ENCODE data around the gene ZSWIM6. TPM values are rescaled to one million over a fixed set of nuclear protein-coding genes. Genes with fewer than 3 reads are reported as not detected.

The ZSWIM6 gene
- total RNA-seq, 1 experiment from 2014 or later: 3.4 TPM

- Histone ChIP-seq H3K4me2 (ENCODE audit: low read length) (no peak overlapping the region), H3K9me3 (ENCODE audit: low read length) (no peaks in the 10 kb centered on the region), H3K79me2 (ENCODE audit: low read length) (peaks cover 67% of the 10 kb centered on the region), H3K9me2 (replicated peaks; ENCODE audit: low read length) (no peaks in the 10 kb centered on the region), H3K27ac (ENCODE audit: low read length) (no peak overlapping the region), H3K36me3 (ENCODE audit: low read depth, low read length) (no peaks in the 10 kb centered on the region), H3K4me1 (ENCODE audit: insufficient read depth, low read length) (no peaks in the 10 kb centered on the region), H3K4me3 (ENCODE audit: low read length) (no peak overlapping the region), H3K9ac (ENCODE audit: low read length) (no peak overlapping the region), H3K27me3 (ENCODE audit: low read length) (no peaks in the 10 kb centered on the region), H2AFZ (ENCODE audit: low read length) (no peak overlapping the region), H4K20me1 (ENCODE audit: low read length) (no peaks in the 10 kb centered on the region), H3F3A (ENCODE audit: low read length, unreplicated experiment) (no peaks in the 10 kb centered on the region)
- ChIA-PET CTCF (no interaction called here), POLR2A (ENCODE audit: unreplicated experiment) (no interaction called here)
- no peak for DNase-seq
- intact Hi-C loops (cut with micrococcal nuclease): no loop called here
- no peak for ATAC-seq
- TF ChIP-seq EZH2phosphoT487 (IDR thresholded peaks at IDR 0.05; ENCODE audit: borderline replicate concordance, low read length): no peak
- TF ChIP-seq EZH2 (IDR thresholded peaks at IDR 0.05; ENCODE audit: low read length, unreplicated experiment): no peak
- TF ChIP-seq CTCF (conservative IDR thresholded peaks at IDR 0.05; ENCODE audit: low read depth, low read length): no peak
- no TSS peak for BruUV-seq (replicated peaks)
Observed at GRCh38 chr5:61431923-61432620, 100.0 kb downstream of the ZSWIM6 start.

- H4K20me1 ChIP-seq (ENCODE audit: low read length): peaks cover 6% of the 10 kb centered on the region; the same call in 1 of the 2 replicates
- no peak overlapping the region for H2AFZ ChIP-seq (ENCODE audit: low read length)
- no peaks in the 10 kb centered on the region for H3K9me3 ChIP-seq (ENCODE audit: low read length)
- H3K9me2 ChIP-seq (replicated peaks; ENCODE audit: low read length): no peaks in the 10 kb centered on the region
- H3K4me3 ChIP-seq (ENCODE audit: low read length): no peak overlapping the region
- DNase-seq (no peak), ATAC-seq (no peak)
- peaks cover 64% of the 10 kb centered on the region for H3K79me2 ChIP-seq (ENCODE audit: low read length)
- no peaks in the 10 kb centered on the region for H3K36me3 ChIP-seq (ENCODE audit: low read depth, low read length)
- H3F3A ChIP-seq (ENCODE audit: low read length, unreplicated experiment): no peaks in the 10 kb centered on the region
- ChIA-PET CTCF (no interaction called here), POLR2A (ENCODE audit: unreplicated experiment) (no interaction called here)
- no peak overlapping the region for H3K27ac ChIP-seq (ENCODE audit: low read length)
- TF ChIP-seq EZH2 (IDR thresholded peaks at IDR 0.05; ENCODE audit: low read length, unreplicated experiment) (no peak), CTCF (conservative IDR thresholded peaks at IDR 0.05; ENCODE audit: low read depth, low read length) (no peak), EZH2phosphoT487 (IDR thresholded peaks at IDR 0.05; ENCODE audit: borderline replicate concordance, low read length) (no peak)
- H3K4me2 ChIP-seq (ENCODE audit: low read length): no peak overlapping the region
- BruUV-seq (replicated peaks): no TSS peak
- no peaks in the 10 kb centered on the region for H3K27me3 ChIP-seq (ENCODE audit: low read length)
- H3K4me1 ChIP-seq (ENCODE audit: insufficient read depth, low read length): no peaks in the 10 kb centered on the region; the same call in 1 of the 2 replicates
- intact Hi-C loops (cut with micrococcal nuclease): no loop called here
- H3K9ac ChIP-seq (ENCODE audit: low read length): no peak overlapping the region
Observed at GRCh38 chr5:61435368-61435767, 103.3 kb downstream of the ZSWIM6 start.

- no TSS peak for BruUV-seq (replicated peaks)
- intact Hi-C loops (cut with micrococcal nuclease): no loop called here
- no peaks in the 10 kb centered on the region for H3K9me3 ChIP-seq (ENCODE audit: low read length)
- H4K20me1 ChIP-seq (ENCODE audit: low read length): peaks cover 6% of the 10 kb centered on the region; the same call in 1 of the 2 replicates
- peaks cover 67% of the 10 kb centered on the region for H3K79me2 ChIP-seq (ENCODE audit: low read length)
- POLR2A ChIA-PET (ENCODE audit: unreplicated experiment): interaction anchor here (0.6 kb wide), 1 partner anchor 52 kb away, joined by 3 read pairs; no protein-coding TSS in a partner anchor
- H3K4me2 ChIP-seq (ENCODE audit: low read length): no peak overlapping the region
- H3K4me3 ChIP-seq (ENCODE audit: low read length): no peak overlapping the region
- CTCF ChIA-PET: no interaction called here
- H3F3A ChIP-seq (ENCODE audit: low read length, unreplicated experiment): no peaks in the 10 kb centered on the region
- no peaks in the 10 kb centered on the region for H3K9me2 ChIP-seq (replicated peaks; ENCODE audit: low read length)
- ATAC-seq (peak; percentile 38; the same call in 1 of the 2 replicates), DNase-seq (peak; percentile 5)
- H3K9ac ChIP-seq (ENCODE audit: low read length): no peak overlapping the region
- no peak overlapping the region for H2AFZ ChIP-seq (ENCODE audit: low read length)
- H3K27ac ChIP-seq (ENCODE audit: low read length): no peak overlapping the region
- H3K27me3 ChIP-seq (ENCODE audit: low read length): no peaks in the 10 kb centered on the region
- TF ChIP-seq CTCF (conservative IDR thresholded peaks at IDR 0.05; ENCODE audit: low read depth, low read length) (no peak), EZH2phosphoT487 (IDR thresholded peaks at IDR 0.05; ENCODE audit: borderline replicate concordance, low read length) (no peak), EZH2 (IDR thresholded peaks at IDR 0.05; ENCODE audit: low read length, unreplicated experiment) (no peak)
- H3K36me3 ChIP-seq (ENCODE audit: low read depth, low read length): no peaks in the 10 kb centered on the region
- H3K4me1 ChIP-seq (ENCODE audit: insufficient read depth, low read length): no peaks in the 10 kb centered on the region; the same call in 1 of the 2 replicates
Observed at GRCh38 chr5:61438298-61438970, 106.4 kb downstream of the ZSWIM6 start.

Data from PC-3 (cell line).